Epithelial cell of proximal tubule (primary cell): Measurements from ENCODE around the gene RNASEL. TPM values are rescaled to one million over a fixed set of nuclear protein-coding genes. Genes with fewer than 3 reads are reported as not detected.

ENCODE experiments used
- DNase-seq: peaks from one replicate; pipeline ENCODE4 v3.0.0-alpha.2; 2011; ENCODE audit warnings: low read depth
- H3K4me3 ChIP-seq: 2 replicates; pipeline ENCODE4 v1.5.1; 2011; ENCODE audit warnings: low read depth, mild to moderate bottlenecking, low read length
- total RNA-seq: library from RNA; depleted of rRNA; stranded (reverse); fragments of >200 nt; gene quantifications from 2 replicates; pipeline ENCODE4 v1.2.3, GENCODE V29; 2015
- TF ChIP-seq, protein P1 (sequence below): conservative IDR thresholded peaks from 2 replicates; pipeline ENCODE4 v1.5.1; 2012; ENCODE audit warnings: low read depth, mild to moderate bottlenecking, low read length

The RNASEL gene
- total RNA-seq, 1 donor from 2014 or later: 1.7 TPM

DNA sequence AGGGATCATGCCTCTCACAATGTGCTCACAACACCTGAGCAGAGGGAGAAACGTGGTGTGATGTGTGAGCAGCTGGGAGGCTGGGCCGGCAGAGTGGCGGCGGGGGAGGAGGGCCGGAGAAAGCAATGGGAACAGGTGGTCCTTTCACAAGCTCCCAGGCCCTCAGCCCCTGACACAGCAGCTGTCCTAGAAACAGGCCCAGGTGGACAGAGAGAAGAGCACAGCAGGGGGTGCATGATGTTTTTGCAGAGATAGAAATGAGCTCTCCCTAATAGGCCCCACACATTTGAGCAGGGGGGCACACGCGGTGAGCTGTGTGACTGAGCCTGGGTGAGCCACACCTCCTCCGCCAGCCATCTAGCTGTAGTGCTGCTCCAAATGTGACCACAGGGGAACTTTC lies 22.7 kb upstream of the RNASEL start:
- H3K4me3 ChIP-seq: no peak overlapping the region
- TF ChIP-seq, protein P1, sequence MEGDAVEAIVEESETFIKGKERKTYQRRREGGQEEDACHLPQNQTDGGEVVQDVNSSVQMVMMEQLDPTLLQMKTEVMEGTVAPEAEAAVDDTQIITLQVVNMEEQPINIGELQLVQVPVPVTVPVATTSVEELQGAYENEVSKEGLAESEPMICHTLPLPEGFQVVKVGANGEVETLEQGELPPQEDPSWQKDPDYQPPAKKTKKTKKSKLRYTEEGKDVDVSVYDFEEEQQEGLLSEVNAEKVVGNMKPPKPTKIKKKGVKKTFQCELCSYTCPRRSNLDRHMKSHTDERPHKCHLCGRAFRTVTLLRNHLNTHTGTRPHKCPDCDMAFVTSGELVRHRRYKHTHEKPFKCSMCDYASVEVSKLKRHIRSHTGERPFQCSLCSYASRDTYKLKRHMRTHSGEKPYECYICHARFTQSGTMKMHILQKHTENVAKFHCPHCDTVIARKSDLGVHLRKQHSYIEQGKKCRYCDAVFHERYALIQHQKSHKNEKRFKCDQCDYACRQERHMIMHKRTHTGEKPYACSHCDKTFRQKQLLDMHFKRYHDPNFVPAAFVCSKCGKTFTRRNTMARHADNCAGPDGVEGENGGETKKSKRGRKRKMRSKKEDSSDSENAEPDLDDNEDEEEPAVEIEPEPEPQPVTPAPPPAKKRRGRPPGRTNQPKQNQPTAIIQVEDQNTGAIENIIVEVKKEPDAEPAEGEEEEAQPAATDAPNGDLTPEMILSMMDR: no peak
- DNase-seq: no peak

DNA sequence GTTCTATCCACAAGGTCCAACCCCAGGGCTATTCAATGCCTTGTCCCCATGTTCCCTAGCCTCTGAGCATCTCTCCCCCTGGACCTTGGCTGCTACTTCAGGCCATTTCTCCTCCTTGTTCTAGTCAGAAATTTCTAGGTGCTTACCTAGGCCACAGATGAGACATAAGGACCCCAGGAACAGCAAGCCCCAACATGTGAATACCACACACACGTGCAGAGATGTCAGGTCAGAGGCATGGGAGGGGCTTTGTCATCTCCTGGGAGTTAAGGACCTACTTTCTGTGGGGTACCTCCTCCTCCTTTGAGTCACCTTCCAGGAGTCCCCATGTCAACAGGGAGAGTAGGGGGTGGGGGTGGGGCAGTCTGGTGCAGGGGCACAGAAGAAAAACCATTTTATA lies 22.3 kb upstream of the RNASEL start:
- TF ChIP-seq, protein P1: no peak
- no peak for DNase-seq
- H3K4me3 ChIP-seq: no peak overlapping the region

DNA sequence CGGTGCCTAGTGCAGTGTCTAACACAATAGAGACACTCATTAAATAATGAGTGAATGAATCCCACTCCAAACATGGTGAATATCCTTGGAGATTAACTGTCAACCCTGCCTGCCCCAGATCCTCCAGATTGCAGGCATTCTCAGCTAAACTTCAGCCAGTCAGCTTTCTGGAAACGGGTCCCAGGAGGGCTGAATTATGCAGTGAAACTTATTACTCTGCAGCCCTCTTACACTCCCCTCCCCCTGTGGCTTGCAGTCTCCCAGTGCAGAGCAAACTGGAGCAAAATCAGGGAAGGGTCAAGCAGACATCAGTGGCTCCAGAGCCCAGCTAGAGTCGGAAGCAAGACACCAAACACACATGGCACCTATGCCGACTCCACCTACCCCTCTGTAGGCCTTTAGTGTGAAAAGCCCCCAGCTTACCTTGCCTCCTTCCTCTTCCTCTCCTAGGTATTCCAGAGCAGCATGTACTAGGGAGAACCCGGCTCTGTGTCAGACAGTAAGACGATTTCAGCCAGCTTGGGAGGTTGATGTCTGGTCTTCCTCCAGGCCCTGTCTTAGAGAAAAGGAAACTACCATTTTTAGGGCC lies 21.6 kb upstream of the RNASEL start:
- no peak overlapping the region for H3K4me3 ChIP-seq
- no peak for DNase-seq
- TF ChIP-seq, protein P1: no peak

DNA sequence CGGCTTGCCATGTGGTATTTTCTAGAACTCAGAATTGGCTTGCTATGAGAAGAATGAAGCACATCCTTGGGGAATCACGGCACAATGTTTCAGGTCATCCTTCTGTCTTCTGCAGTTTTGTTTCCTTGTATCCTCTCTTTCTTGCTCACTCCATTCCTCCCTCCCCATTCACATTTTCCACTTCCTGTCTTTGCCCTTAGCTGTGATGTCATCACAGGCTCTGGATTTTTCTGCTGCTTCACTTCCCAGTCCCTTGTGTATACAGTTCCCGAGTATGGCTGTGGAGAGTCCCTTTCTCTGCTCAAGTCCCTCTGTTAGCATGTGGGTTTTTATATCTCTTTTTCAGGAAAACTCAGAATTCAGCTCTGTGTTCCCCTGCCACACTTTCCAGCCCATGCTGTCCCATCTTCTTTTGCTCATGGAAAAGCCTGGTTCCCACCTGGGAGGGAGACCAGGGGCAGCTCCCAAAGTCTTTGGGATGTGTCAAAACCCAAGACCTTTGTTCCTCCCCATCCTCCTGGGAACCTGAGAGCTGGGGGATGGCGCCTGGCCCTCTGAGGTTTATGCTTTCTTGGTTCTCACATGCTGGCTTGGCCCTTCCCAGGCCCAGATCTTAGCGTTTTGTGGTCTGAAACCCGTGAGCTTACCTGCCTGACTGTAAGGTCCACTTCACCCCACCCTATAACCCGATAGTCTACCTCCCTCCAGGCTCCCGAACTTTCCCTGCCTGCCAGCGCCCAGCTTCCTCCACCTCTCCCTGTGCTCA lies 20.0 kb upstream of the RNASEL start:
- TF ChIP-seq, protein P1: no peak
- no peak for DNase-seq
- H3K4me3 ChIP-seq: no peak overlapping the region

GRCh38 chr1:182608236-182608635 lies 19.2 kb upstream of the RNASEL start:
- no peak for DNase-seq
- TF ChIP-seq, protein P1: no peak
- no peak overlapping the region for H3K4me3 ChIP-seq

GRCh38 chr1:182607566-182607965 lies 18.5 kb upstream of the RNASEL start:
- no peak for DNase-seq
- TF ChIP-seq, protein P1: no peak

More at GRCh38 chr1:182607566-182607965, 18.5 kb upstream of the RNASEL start:
- H3K4me3 ChIP-seq: no peak overlapping the region
